Measurements from ENCODE around the gene KCNK16. TPM values are rescaled to one million over a fixed set of nuclear protein-coding genes. Genes with fewer than 3 reads are reported as not detected.

Gene KCNK16
- total RNA-seq, 1 experiment from 2014 or later: not detected

DNA sequence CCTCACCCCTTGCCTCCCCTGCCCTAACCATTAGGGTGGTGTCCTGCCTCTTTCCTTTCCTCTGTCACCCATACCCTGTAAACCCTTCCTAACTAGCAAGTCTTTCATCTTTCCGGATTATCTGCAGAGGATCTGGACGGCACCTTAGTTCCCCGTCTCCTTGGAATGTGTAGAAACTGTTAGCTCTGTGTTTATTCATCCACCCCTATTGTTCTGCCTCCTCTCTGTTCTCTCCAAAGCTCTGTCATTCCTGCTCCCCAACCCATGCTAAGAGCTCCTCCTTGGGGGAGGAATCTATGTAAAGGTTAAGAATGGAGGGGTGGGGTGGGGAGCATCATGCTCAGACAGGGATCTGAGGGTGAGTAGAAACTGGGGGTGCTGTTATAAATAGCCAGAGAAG is 53.8 kb downstream of the KCNK16 start:
- H3K27me3 ChIP-seq (ENCODE audit: control insufficient read depth, insufficient read depth, low read length): no peaks in the 10 kb centered on the region
- in situ Hi-C loops (cut with HindIII; ENCODE audit: low pct_unique_long_range_greater_than_20kb, low sequenced_read_pairs): no loop called here
- TF ChIP-seq, protein P1, sequence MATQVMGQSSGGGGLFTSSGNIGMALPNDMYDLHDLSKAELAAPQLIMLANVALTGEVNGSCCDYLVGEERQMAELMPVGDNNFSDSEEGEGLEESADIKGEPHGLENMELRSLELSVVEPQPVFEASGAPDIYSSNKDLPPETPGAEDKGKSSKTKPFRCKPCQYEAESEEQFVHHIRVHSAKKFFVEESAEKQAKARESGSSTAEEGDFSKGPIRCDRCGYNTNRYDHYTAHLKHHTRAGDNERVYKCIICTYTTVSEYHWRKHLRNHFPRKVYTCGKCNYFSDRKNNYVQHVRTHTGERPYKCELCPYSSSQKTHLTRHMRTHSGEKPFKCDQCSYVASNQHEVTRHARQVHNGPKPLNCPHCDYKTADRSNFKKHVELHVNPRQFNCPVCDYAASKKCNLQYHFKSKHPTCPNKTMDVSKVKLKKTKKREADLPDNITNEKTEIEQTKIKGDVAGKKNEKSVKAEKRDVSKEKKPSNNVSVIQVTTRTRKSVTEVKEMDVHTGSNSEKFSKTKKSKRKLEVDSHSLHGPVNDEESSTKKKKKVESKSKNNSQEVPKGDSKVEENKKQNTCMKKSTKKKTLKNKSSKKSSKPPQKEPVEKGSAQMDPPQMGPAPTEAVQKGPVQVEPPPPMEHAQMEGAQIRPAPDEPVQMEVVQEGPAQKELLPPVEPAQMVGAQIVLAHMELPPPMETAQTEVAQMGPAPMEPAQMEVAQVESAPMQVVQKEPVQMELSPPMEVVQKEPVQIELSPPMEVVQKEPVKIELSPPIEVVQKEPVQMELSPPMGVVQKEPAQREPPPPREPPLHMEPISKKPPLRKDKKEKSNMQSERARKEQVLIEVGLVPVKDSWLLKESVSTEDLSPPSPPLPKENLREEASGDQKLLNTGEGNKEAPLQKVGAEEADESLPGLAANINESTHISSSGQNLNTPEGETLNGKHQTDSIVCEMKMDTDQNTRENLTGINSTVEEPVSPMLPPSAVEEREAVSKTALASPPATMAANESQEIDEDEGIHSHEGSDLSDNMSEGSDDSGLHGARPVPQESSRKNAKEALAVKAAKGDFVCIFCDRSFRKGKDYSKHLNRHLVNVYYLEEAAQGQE (IDR thresholded peaks at IDR 0.05; ENCODE audit: insufficient read depth in 1 of 2, low read depth in 2 of 2, low read length in 1 of 2): no peak
- no peak for TF ChIP-seq SIN3A (IDR thresholded peaks at IDR 0.05; ENCODE audit: borderline replicate concordance, insufficient read depth, low read depth, low read length)
- no peak for TF ChIP-seq TCF7L2 (IDR thresholded peaks at IDR 0.05; ENCODE audit: low read depth, low read length)
- TF ChIP-seq POLR2AphosphoS5 (IDR thresholded peaks at IDR 0.05; ENCODE audit: low read depth, low read length): no peak
- no TSS peak for BruUV-seq (replicated peaks)
- intact Hi-C loops (cut with micrococcal nuclease; ENCODE audit: unreplicated experiment): no loop called here
- DNase-seq (ENCODE audit: low read depth, low spot score): no peak
- H3K4me1 ChIP-seq (ENCODE audit: control insufficient read depth, insufficient read depth, low read length): no peaks in the 10 kb centered on the region
- POLR2A ChIA-PET: no interaction called here
- no peak overlapping the region for H3K4me3 ChIP-seq (ENCODE audit: low read depth in 2 of 2, low read length in 2 of 2)
- H3K9me3 ChIP-seq (ENCODE audit: control insufficient read depth, insufficient read depth, low read depth, low read length): no peaks in the 10 kb centered on the region
- no peak for ATAC-seq
- no peaks in the 10 kb centered on the region for H3K36me3 ChIP-seq (ENCODE audit: control insufficient read depth, insufficient read depth, low read length)
- CTCF ChIA-PET: no interaction called here
- H3K27ac ChIP-seq (ENCODE audit: low read length): no peak overlapping the region

- intact Hi-C loops (cut with micrococcal nuclease; ENCODE audit: unreplicated experiment): no loop called here
- no peak overlapping the region for H3K4me3 ChIP-seq (ENCODE audit: low read depth in 2 of 2, low read length in 2 of 2)
- ChIA-PET CTCF (no interaction called here), POLR2A (no interaction called here)
- no peak for ATAC-seq
- BruUV-seq (replicated peaks): no TSS peak
- no peaks in the 10 kb centered on the region for H3K9me3 ChIP-seq (ENCODE audit: control insufficient read depth, insufficient read depth, low read depth, low read length)
- H3K27me3 ChIP-seq (ENCODE audit: control insufficient read depth, insufficient read depth, low read length): no peaks in the 10 kb centered on the region; the same call in 1 of the 2 replicates
- H3K4me1 ChIP-seq (ENCODE audit: control insufficient read depth, insufficient read depth, low read length): no peaks in the 10 kb centered on the region
- TF ChIP-seq TCF7L2 (IDR thresholded peaks at IDR 0.05; ENCODE audit: low read depth, low read length) (no peak), POLR2AphosphoS5 (IDR thresholded peaks at IDR 0.05; ENCODE audit: low read depth, low read length) (no peak), SIN3A (IDR thresholded peaks at IDR 0.05; ENCODE audit: borderline replicate concordance, insufficient read depth, low read depth, low read length) (no peak)
- TF ChIP-seq, protein P2, sequence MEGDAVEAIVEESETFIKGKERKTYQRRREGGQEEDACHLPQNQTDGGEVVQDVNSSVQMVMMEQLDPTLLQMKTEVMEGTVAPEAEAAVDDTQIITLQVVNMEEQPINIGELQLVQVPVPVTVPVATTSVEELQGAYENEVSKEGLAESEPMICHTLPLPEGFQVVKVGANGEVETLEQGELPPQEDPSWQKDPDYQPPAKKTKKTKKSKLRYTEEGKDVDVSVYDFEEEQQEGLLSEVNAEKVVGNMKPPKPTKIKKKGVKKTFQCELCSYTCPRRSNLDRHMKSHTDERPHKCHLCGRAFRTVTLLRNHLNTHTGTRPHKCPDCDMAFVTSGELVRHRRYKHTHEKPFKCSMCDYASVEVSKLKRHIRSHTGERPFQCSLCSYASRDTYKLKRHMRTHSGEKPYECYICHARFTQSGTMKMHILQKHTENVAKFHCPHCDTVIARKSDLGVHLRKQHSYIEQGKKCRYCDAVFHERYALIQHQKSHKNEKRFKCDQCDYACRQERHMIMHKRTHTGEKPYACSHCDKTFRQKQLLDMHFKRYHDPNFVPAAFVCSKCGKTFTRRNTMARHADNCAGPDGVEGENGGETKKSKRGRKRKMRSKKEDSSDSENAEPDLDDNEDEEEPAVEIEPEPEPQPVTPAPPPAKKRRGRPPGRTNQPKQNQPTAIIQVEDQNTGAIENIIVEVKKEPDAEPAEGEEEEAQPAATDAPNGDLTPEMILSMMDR (IDR thresholded peaks at IDR 0.05): no peak
- TF ChIP-seq, protein P1 (IDR thresholded peaks at IDR 0.05; ENCODE audit: insufficient read depth in 1 of 2, low read depth in 2 of 2, low read length in 1 of 2): no peak
- no peaks in the 10 kb centered on the region for H3K36me3 ChIP-seq (ENCODE audit: control insufficient read depth, insufficient read depth, low read length)
- H3K27ac ChIP-seq (ENCODE audit: low read length): no peak overlapping the region
- in situ Hi-C loops (cut with HindIII; ENCODE audit: low pct_unique_long_range_greater_than_20kb, low sequenced_read_pairs): no loop called here
- DNase-seq (ENCODE audit: low read depth, low spot score): no peak
Measured at GRCh38 chr6:39268171-39268570, 54.3 kb downstream of the KCNK16 start.
